ENCODE measurements around the gene ADAMTS8.

GRCh38 chr11:130437848-130438247, 9.4 kb upstream of the ADAMTS8 start:
- TF ChIP-seq SRSF1 (IDR thresholded peaks at IDR 0.05; ENCODE audit: low read depth, low read length) = no peak
- TF ChIP-seq, protein P1, sequence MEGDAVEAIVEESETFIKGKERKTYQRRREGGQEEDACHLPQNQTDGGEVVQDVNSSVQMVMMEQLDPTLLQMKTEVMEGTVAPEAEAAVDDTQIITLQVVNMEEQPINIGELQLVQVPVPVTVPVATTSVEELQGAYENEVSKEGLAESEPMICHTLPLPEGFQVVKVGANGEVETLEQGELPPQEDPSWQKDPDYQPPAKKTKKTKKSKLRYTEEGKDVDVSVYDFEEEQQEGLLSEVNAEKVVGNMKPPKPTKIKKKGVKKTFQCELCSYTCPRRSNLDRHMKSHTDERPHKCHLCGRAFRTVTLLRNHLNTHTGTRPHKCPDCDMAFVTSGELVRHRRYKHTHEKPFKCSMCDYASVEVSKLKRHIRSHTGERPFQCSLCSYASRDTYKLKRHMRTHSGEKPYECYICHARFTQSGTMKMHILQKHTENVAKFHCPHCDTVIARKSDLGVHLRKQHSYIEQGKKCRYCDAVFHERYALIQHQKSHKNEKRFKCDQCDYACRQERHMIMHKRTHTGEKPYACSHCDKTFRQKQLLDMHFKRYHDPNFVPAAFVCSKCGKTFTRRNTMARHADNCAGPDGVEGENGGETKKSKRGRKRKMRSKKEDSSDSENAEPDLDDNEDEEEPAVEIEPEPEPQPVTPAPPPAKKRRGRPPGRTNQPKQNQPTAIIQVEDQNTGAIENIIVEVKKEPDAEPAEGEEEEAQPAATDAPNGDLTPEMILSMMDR (IDR thresholded peaks at IDR 0.05 in 2 of 3, conservative IDR thresholded peaks at IDR 0.05 in 1 of 3; ENCODE audit: insufficient read depth in 2 of 3, low read depth in 1 of 3, low read length in 3 of 3) = no peak
- TF ChIP-seq TRIM24 (IDR thresholded peaks at IDR 0.05) = no peak
- TF ChIP-seq, protein P2, sequence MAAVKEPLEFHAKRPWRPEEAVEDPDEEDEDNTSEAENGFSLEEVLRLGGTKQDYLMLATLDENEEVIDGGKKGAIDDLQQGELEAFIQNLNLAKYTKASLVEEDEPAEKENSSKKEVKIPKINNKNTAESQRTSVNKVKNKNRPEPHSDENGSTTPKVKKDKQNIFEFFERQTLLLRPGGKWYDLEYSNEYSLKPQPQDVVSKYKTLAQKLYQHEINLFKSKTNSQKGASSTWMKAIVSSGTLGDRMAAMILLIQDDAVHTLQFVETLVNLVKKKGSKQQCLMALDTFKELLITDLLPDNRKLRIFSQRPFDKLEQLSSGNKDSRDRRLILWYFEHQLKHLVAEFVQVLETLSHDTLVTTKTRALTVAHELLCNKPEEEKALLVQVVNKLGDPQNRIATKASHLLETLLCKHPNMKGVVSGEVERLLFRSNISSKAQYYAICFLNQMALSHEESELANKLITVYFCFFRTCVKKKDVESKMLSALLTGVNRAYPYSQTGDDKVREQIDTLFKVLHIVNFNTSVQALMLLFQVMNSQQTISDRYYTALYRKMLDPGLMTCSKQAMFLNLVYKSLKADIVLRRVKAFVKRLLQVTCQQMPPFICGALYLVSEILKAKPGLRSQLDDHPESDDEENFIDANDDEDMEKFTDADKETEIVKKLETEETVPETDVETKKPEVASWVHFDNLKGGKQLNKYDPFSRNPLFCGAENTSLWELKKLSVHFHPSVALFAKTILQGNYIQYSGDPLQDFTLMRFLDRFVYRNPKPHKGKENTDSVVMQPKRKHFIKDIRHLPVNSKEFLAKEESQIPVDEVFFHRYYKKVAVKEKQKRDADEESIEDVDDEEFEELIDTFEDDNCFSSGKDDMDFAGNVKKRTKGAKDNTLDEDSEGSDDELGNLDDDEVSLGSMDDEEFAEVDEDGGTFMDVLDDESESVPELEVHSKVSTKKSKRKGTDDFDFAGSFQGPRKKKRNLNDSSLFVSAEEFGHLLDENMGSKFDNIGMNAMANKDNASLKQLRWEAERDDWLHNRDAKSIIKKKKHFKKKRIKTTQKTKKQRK (IDR thresholded peaks at IDR 0.05; ENCODE audit: borderline replicate concordance, low read depth, low read length) = no peak
- no peak for TF ChIP-seq L3MBTL2 (IDR thresholded peaks at IDR 0.05)
- TF ChIP-seq HOMEZ (CRISPR knock-in tag; IDR thresholded peaks at IDR 0.05) = no peak
- no peak for TF ChIP-seq SP1 (CRISPR knock-in tag; IDR thresholded peaks at IDR 0.05)
- no peak for TF ChIP-seq ZNF830 (CRISPR knock-in tag; IDR thresholded peaks at IDR 0.05)
- TF ChIP-seq EP300 (IDR thresholded peaks at IDR 0.05; ENCODE audit: low read length) = no peak
- TF ChIP-seq ZNF780A (CRISPR knock-in tag; IDR thresholded peaks at IDR 0.05) = no peak
- TF ChIP-seq ZNF785 (CRISPR knock-in tag; IDR thresholded peaks at IDR 0.05) = no peak
